Rectal smooth muscle tissue (tissue), 1 donor: Measurements from ENCODE around the gene GP1BB.
"Not testable (repeated sequence)": the region's sequence is repeated elsewhere in the genome, so short reads cannot be mapped to it uniquely, and the experiment has no call there.

Source experiments
- H3K27ac ChIP-seq: one replicate; pipeline ENCODE4 v1.7.0; 2013; ENCODE audit warnings: low read depth, low read length, inconsistent platforms
- H3K27me3 ChIP-seq: one replicate; pipeline ENCODE4 v1.7.0; 2013; ENCODE audit warnings: low read length; ENCODE audit not compliant: control insufficient read depth, insufficient read depth
- H3K36me3 ChIP-seq: one replicate; pipeline ENCODE4 v1.7.0; 2013; ENCODE audit warnings: low read length; ENCODE audit not compliant: control insufficient read depth, insufficient read depth
- H3K4me1 ChIP-seq: one replicate; pipeline ENCODE4 v1.7.0; 2013; ENCODE audit warnings: low read length; ENCODE audit not compliant: control insufficient read depth, insufficient read depth
- H3K4me3 ChIP-seq: one replicate; pipeline ENCODE4 v1.7.0; 2013; ENCODE audit warnings: low read length
- H3K9ac ChIP-seq: one replicate; pipeline ENCODE4 v1.7.0; 2013; ENCODE audit warnings: low read length

Gene GP1BB

DNA sequence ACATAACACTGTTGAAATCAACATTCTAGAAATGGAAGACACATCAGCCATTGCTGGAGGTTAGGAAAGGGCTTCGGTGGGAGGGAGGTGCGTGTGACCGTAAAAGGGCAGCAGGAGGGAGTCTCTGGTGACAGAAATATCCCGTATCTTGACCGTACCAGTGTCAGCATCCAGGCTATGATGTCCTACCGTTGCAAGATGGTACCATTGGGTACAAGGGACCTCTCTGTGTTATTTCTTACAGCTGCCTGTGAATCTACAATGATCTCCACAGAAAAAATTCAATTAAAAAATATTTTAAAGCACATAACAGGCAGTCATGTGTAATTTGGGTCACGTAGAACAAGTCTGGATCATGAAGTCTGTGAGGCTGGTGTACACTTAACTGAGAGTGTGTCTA lies 36.4 kb upstream of the GP1BB start:
- Histone ChIP-seq H3K4me1 (no peaks in the 10 kb centered on the region), H3K36me3 (no peaks in the 10 kb centered on the region), H3K27me3 (no peaks in the 10 kb centered on the region), H3K4me3 (no peak overlapping the region), H3K27ac (no peak overlapping the region), H3K9ac (no peak overlapping the region)

DNA sequence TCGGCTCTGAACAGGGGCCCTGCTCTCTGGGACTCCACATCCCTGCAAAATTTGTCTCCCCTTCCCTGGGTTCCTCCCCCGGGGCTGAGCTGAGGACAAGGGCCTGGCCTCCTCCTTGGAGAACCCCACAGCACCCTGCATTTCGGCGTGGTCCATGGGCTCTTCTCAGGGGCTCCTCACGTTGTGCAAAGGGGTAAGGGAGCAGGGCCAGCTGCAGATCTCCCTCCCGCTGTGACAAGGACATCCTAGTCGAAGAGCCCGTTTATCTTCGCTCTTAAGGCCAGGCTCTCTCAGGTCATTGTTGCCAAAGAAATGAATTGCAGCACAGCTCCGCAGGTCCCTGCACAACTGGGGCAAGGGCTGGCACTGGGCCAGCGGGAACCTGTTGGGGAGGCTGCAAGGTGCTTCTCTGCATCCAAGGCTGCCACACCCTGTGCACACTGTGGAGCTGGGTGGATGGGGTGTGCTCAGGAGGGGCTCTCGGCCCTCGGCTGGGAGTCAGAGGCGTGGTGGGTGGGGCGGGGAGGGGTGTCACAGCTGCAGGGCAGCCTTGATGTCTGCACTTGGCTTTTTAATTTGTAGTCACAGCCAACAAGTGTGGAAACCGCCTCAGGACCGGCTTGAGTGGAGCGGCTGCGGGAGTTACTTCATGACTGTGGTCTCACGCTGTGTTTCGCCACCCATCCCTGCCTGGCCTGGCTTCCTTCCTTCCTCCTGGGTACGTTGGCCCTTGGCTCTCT lies 35.6 kb upstream of the GP1BB start:
- H3K36me3 ChIP-seq: no peaks in the 10 kb centered on the region
- H3K27me3 ChIP-seq: no peaks in the 10 kb centered on the region
- H3K9ac ChIP-seq: no peak overlapping the region
- H3K4me1 ChIP-seq: no peaks in the 10 kb centered on the region
- no peak overlapping the region for H3K27ac ChIP-seq
- no peak overlapping the region for H3K4me3 ChIP-seq

DNA sequence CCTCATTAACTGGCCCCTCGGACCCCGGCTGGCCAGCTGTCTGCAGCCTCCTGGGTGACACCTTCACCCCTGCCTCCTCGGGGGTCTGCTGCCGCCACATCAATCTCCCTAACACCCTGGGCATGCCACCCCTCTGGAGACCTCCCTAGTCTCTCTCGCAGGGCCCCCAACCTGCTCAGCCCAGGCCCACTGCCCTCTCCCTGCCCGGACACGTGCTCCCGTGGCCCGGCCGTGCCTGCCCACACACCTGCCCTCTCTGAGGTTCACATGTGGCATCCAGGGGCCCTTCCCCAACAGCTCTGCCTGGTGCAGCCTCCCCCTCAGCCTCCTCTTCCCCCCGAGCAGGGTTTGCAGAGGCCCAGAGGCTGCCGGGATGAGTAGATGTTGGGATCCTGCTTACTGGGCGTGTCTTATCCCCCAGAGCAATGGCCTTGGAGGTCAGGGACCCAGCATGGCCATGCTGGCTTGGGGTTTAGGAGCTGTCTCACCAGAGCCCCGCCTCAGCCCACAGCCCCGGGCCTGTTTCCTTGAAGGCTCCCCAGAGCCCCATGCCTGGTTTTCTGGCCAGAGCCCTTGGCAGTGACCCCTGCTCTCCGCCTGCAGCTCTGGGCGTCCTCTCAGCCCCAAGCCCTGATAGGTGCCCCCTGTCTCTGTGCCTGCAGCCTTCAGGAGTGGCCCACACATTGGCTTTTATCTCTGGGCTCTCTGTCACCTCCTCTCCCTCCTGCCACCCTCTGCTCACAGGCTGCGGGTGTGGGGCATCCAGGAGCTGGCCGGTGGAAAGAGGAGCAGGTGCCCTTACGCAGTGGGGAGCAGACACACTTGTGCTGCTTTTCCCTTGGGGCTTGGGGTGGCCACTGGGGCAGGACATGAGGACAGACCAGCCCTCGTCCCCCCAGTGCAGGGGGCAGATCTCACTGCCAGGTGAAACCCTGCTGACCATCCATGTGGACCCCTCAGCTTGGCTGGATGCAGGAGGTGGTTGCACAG lies 34.7 kb upstream of the GP1BB start:
- H3K4me1 ChIP-seq: no peaks in the 10 kb centered on the region
- no peaks in the 10 kb centered on the region for H3K27me3 ChIP-seq
- H3K36me3 ChIP-seq: no peaks in the 10 kb centered on the region
- H3K4me3 ChIP-seq: no peak overlapping the region
- no peak overlapping the region for H3K9ac ChIP-seq
- H3K27ac ChIP-seq: no peak overlapping the region

DNA sequence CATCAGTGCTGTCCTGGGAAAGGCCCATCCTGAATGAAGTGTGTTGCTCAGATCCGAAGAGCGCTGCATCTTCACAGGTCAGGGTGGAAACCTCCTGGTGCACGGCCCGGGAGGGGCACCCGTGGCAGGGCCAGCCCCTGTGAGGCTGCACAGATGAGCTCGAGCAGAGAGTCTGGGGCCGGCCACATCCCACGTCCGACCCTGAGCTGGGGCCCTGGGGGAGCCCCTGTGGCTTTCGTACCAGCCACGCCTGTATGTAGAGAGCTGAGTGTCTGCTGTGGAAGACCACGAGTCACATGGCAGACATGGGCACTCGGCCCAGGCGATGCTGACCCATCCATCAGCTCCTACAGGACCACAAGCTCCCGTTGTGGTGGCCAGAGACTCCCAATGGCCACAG lies 33.9 kb upstream of the GP1BB start:
- H3K9ac ChIP-seq: no peak overlapping the region
- H3K4me3 ChIP-seq: no peak overlapping the region
- H3K36me3 ChIP-seq: no peaks in the 10 kb centered on the region
- H3K27ac ChIP-seq: no peak overlapping the region
- H3K4me1 ChIP-seq: no peaks in the 10 kb centered on the region
- no peaks in the 10 kb centered on the region for H3K27me3 ChIP-seq

DNA sequence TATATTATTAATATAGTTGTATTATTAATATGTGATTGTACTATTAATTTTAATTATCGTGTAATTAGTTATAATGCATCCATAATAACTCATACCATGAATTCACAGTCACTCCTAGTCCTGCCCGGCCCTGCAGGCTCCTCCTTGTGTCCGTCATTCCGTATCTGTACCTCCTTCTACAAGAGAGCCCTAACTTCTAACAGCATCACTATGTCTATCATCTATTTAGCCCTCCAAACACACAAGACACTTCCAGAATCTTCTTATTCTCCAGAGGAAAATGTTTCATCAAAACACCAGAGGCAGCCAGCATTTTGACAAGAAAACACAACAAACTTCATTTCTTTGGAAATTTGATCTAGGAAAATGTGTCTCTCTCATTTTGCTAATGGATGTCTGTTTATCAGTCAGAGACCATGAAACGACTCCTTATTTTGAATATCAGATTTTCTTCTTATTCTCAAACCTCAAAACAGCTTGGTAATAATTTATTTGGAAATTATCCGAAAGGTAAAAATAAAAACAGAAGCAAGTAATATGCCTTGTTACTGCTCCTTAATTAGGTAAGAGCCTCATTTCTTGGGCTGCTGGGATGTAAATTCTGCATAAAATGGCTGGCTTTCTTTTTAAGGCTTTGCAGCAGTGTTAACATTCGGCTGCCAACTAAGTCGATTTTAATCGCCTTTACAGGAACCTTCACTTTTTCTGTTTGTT lies 32.2 kb upstream of the GP1BB start:
- no peak overlapping the region for H3K27ac ChIP-seq
- H3K36me3 ChIP-seq: no peaks in the 10 kb centered on the region
- H3K9ac ChIP-seq: no peak overlapping the region
- H3K4me3 ChIP-seq: peak overlapping the region; percentile 2
- no peaks in the 10 kb centered on the region for H3K4me1 ChIP-seq
- no peaks in the 10 kb centered on the region for H3K27me3 ChIP-seq

DNA sequence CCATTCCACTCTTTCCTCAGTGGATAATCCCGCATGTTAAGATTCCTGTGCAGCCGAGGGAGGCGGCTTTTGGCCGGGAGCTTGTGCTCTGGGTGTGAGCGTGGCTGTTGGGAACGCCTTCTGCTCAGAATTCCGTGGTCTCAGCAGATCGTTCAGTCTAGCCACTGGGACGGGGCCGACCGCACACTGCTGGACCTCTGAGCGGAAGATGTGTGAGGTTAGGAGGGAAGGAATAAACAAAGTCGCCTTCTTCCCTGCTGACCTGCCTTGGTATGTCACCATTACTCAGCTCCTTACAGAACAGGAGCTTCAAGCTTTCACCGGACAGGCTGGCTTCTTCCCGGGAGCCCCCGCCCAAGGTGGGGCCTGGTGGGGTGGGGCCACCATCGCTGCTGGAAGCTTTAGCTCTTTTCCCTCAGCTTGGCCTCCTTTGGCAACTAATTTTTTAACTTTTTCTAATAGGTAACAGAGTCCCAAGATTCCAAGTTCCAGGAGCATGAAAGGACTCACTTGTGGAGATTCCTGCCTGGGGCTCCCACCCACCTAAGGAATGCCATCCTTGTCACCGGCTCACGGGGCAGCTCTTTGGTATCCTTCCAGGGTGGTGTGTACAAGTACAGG lies 31.5 kb upstream of the GP1BB start:
- Histone ChIP-seq H3K27ac (no peak overlapping the region), H3K4me3 (peak overlapping the region; percentile 2), H3K27me3 (no peaks in the 10 kb centered on the region), H3K4me1 (no peaks in the 10 kb centered on the region), H3K36me3 (no peaks in the 10 kb centered on the region), H3K9ac (no peak overlapping the region)

DNA sequence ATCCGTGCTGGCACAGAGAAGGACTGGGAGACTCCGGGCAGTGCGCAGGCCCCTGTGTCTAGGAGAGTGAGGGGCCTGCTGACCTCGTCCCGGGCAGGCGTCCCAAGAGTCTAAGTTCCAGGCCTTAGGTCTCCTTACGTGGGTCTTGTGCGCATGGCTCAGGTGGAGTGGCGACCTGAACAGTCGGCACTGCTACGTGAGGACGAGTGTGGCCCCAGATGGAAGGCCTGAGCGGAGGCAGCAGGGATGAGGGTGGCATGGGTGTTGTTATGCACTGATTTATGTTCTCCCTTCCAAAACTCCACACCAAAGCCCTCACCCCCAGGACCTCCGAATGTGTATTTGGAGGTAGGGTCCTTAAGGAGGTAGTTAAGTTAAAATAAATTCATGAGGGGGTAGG lies 29.8 kb upstream of the GP1BB start:
- Histone ChIP-seq H3K36me3 (no peaks in the 10 kb centered on the region), H3K4me3 (no peak overlapping the region), H3K4me1 (no peaks in the 10 kb centered on the region), H3K9ac (no peak overlapping the region), H3K27ac (no peak overlapping the region), H3K27me3 (no peaks in the 10 kb centered on the region)

DNA sequence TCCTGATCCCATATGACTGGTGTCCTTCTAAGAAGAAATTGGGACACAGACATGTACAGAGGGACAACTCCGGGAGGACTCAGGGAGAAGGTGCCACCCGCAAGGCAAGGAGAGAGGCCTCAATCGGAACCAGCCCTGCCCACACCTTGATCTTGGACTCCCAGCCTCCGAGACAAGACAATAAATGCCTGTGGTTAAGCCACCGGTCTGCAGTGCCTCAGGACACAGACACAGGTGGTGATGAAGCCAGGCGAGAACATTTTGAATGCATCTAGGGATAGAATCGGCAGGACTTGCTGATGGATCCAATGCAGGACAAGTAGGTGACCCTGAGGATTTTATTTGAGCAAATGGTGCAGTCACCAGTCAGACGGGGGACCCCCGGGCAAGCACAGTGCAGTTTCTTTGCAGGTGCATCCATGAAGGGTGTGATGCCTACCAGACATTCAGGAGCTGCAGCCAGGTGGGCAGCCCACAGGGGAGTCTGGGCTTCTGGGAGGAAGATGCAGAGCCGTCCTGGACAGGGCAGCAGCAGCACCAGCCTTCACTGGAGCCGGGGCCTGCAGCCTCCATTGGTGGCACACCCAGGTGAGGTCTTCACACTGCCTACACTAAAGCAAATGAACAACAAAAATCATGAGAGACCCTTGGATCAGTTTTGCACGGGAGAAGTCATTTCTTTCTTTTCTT lies 29.2 kb upstream of the GP1BB start:
- no peak overlapping the region for H3K4me3 ChIP-seq
- H3K27ac ChIP-seq: no peak overlapping the region
- H3K27me3 ChIP-seq: no peaks in the 10 kb centered on the region
- no peaks in the 10 kb centered on the region for H3K36me3 ChIP-seq
- H3K9ac ChIP-seq: no peak overlapping the region
- no peaks in the 10 kb centered on the region for H3K4me1 ChIP-seq

DNA sequence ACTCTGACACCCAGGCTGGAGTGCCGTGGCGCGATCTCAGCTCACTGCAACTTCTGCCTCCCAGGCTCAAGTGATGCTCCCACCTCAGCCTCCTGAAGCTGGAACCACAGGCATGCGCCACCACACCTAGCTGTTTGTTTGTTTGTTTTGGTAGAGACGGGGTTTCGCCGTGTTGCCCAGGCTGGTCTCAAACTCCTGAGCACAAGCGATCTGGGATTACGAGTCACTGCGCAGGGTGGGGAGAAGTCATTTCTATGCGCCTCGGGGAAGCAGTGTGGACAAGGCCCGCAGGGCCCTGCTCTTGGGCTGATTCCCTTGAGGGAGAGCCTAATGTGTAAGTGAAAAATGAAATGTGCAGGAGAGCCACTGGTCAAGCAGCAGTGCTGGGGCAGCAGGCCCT lies 28.6 kb upstream of the GP1BB start:
- Histone ChIP-seq H3K4me1 (no peaks in the 10 kb centered on the region), H3K36me3 (no peaks in the 10 kb centered on the region), H3K4me3 (no peak overlapping the region), H3K9ac (no peak overlapping the region), H3K27me3 (no peaks in the 10 kb centered on the region), H3K27ac (no peak overlapping the region)

DNA sequence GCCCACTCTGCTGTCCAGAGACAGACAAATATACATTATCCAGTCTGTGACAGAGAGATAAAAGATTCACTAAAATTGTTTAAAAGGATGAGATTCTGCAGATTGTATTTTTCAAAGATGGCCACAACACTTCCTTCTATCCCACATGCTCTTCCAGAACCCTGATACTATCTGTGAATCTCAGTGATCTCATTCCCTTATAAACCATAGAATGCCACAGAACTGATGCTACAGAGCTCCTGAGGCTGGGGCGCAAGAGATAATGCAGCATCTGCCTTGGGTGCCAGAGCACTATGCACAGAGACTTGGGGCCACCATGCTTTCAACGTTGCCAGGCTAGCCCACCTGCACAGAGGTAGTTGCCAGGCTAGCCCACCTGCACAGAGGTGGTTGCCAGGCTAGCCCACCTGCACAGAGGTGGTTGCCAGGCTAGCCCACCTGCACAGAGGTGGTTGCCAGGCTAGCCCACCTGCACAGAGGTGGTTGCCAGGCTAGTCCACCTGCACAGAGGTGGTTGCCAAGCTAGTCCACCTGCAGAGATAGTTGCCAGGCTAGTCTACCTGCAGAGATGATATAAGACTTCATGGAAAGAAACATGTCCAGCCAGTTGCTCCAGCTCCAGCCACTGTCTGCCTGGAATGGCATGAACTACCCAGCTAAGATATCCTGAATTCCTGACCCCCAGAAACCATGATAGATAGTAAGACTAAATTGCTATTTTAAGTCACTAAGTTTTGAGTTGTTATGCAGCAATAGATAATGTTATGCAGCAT lies 26.6 kb upstream of the GP1BB start:
- no peak overlapping the region for H3K4me3 ChIP-seq
- H3K4me1 ChIP-seq: no peaks in the 10 kb centered on the region
- H3K27me3 ChIP-seq: no peaks in the 10 kb centered on the region
- H3K9ac ChIP-seq: no peak overlapping the region
- no peaks in the 10 kb centered on the region for H3K36me3 ChIP-seq
- no peak overlapping the region for H3K27ac ChIP-seq

DNA sequence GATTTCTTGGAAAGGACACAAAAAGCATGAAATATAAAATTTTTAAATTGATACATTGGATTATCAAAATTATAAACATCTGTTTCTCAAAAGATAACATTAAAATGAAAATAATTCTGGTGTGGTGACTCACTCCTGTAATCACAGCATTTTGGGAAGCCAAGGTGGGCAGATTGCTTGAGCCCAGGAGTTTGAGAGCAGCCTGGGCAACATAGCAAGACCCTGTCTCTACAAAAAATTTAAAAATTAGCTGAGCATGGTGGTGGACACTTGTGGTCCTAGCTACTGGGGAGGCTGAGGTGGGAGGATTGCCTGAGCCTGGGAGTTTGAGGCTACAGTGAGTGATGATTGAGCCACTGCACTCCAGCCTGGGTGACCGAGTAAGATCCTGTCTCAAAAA lies 25.5 kb upstream of the GP1BB start:
- not testable (repeated sequence) for H3K27ac ChIP-seq, H3K4me1 ChIP-seq, H3K9ac ChIP-seq, H3K36me3 ChIP-seq, H3K27me3 ChIP-seq, H3K4me3 ChIP-seq
